Large intestine (tissue), 3 donors: ENCODE data around the gene ABHD2. TPM values are rescaled to one million over a fixed set of nuclear protein-coding genes. Genes with fewer than 3 reads are reported as not detected.
"Not testable (repeated sequence)": the region's sequence is repeated elsewhere in the genome, so short reads cannot be mapped to it uniquely, and the experiment has no call there.

Experiments used
- DNase-seq, 2 donors: peaks; one replicate each; pipeline versions ENCODE4 v3.0.0 to v3.0.0-alpha.2; 2013
- H3K27ac ChIP-seq: one replicate; pipeline ENCODE4 v1.5.1; 2013; ENCODE audit warnings: low read length
- H3K27me3 ChIP-seq: 2 replicates; pipeline ENCODE4 v1.6.1; 2013; ENCODE audit warnings: low read length; ENCODE audit not compliant: control insufficient read depth, insufficient read depth
- H3K36me3 ChIP-seq: 2 replicates; pipeline ENCODE4 v1.6.1; 2013; ENCODE audit warnings: low read length; ENCODE audit not compliant: control insufficient read depth, insufficient read depth
- H3K4me1 ChIP-seq: one replicate; pipeline ENCODE4 v1.6.1; 2013; ENCODE audit warnings: low read length; ENCODE audit not compliant: control insufficient read depth, insufficient read depth
- H3K4me3 ChIP-seq: one replicate; pipeline ENCODE4 v1.5.1; 2013; ENCODE audit warnings: low read length
- H3K9me3 ChIP-seq: one replicate; pipeline ENCODE4 v1.6.1; 2013; ENCODE audit warnings: mild to moderate bottlenecking, low read depth, low read length, moderate library complexity; ENCODE audit not compliant: control insufficient read depth
- WGBS: methylation state at CpG from one replicate; pipeline ENCODE4 v1.1.5; 2013; ENCODE audit warnings: low lambda C conversion rate; ENCODE audit not compliant: insufficient coverage; 5-methylcytosine and 5-hydroxymethylcytosine counted together
- polyA plus RNA-seq: library from polyadenylated mRNA; unstranded; fragments of 120-200 nt; gene quantifications from one replicate; pipeline ENCODE4 v1.2.1, GENCODE V29; 2013

ABHD2 gene
- polyA plus RNA-seq, 1 donor: 58.1 TPM

DNA sequence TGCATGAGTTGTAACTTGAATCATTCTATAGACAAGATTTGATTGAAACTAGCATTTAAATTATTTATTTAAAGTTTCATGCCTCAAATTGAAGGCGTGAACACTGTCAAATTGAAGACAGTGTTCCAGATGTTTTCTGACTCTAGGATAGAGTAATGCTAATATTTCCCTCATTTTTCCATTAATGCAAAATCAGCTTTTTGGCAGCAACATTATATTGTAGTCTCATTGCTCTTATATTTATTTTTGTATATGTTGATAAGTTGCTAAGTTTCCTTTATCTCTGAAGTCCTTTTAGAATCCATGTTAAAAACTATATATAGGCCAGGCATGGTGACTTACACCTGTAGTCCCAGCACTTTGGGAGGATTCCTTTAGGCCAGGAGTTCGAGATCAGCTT is 160.3 kb downstream of the ABHD2 start:
- H3K27me3 ChIP-seq: no peaks in the 10 kb centered on the region
- H3K9me3 ChIP-seq: no peaks in the 10 kb centered on the region
- H3K4me3 ChIP-seq: no peak overlapping the region
- H3K27ac ChIP-seq: no peak overlapping the region
- H3K36me3 ChIP-seq: peaks cover 2% of the 10 kb centered on the region
- peaks cover 2% of the 10 kb centered on the region for H3K4me1 ChIP-seq
- DNase-seq: no peak
- 100% methylated on average over 1 of the region's 2 CpGs for WGBS

DNA sequence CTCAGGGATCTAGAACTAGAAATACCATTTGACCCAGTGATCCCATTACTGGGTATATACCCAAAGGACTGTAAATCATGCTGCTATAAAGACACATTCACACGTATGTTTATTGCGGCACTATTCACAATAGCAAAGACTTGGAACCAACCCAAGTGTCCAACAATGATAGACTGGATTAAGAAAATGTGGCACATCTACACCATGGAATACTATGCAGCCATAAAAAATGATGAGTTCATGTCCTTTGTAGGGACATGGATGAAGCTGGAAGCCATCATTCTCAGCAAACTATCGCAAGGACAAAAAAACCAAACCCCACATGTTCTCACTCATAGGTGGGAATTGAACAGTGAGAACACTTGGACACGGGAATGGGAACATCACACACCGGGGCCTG is 161.9 kb downstream of the ABHD2 start:
- H3K27me3 ChIP-seq, H3K36me3 ChIP-seq, H3K4me1 ChIP-seq, DNase-seq, H3K27ac ChIP-seq, H3K9me3 ChIP-seq, H3K4me3 ChIP-seq: not testable (repeated sequence)
- WGBS: no CpG with 5 or more reads among the region's 5 CpGs

Other genes starting within 250 kb of the ABHD2 start
- 2.8 TPM for gene HAPLN3, start 192.9 kb upstream of the ABHD2 start, polyA plus RNA-seq
- 36.7 TPM for gene MFGE8, start 175.1 kb upstream of the ABHD2 start, polyA plus RNA-seq
- gene RLBP1, start 133.1 kb downstream of the ABHD2 start, polyA plus RNA-seq: 2.8 TPM
- gene FANCI, start 155.5 kb downstream of the ABHD2 start, polyA plus RNA-seq: 20.3 TPM
- gene POLG, start 246.4 kb downstream of the ABHD2 start, polyA plus RNA-seq: 46.0 TPM